AG04450 (cell line): Measurements from ENCODE around the gene LIN9. TPM values are rescaled to one million over a fixed set of nuclear protein-coding genes. Genes with fewer than 3 reads are reported as not detected.

ENCODE experiments used
- CTCF ChIA-PET: fragments of 300-600, 350-600 bp; formaldehyde crosslinking; extraction: SDS; loops from one replicate; lab custom pipeline; 2022; ENCODE audit warnings: antibody characterized with exemption, inconsistent platforms; lab: Charles Lee
- POLR2A ChIA-PET: fragments of 350-600 bp; formaldehyde crosslinking; extraction: SDS; loops from one replicate; lab custom pipeline; 2021; ENCODE audit warnings: antibody characterized with exemption, inconsistent platforms; lab: Yijun Ruan, JAX
- DNase-seq: peaks from one replicate; pipeline ENCODE4 v3.0.0-alpha.2; 2011; ENCODE audit warnings: low read depth, low spot score
- H3K27ac ChIP-seq: one replicate; pipeline ENCODE4 v1.5.1; 2012; ENCODE audit warnings: low read depth, low read length, control low read depth
- H3K27me3 ChIP-seq: one replicate; pipeline ENCODE4 v1.6.0; 2012; ENCODE audit warnings: low read length; ENCODE audit not compliant: control insufficient read depth, insufficient read depth
- H3K4me3 ChIP-seq: 2 replicates; pipeline ENCODE4 v1.5.1; 2011; ENCODE audit warnings: mild to moderate bottlenecking, low read depth, low read length, control low read depth
- H3K9me3 ChIP-seq: 2 replicates; pipeline ENCODE4 v1.5.1; 2012; ENCODE audit warnings: low read length; ENCODE audit not compliant: control insufficient read depth, insufficient read depth
- CTCF ChIP-seq: IDR thresholded peaks from 2 replicates; pipeline ENCODE4 v1.5.1; 2011; ENCODE audit warnings: low read depth, low read length, control low read depth, inconsistent platforms
- polyA plus RNA-seq: library from polyadenylated mRNA; depleted of rRNA; stranded (reverse); fragments of >200 nt; gene quantifications from 2 replicates; pipeline ENCODE4 v1.2.3, GENCODE V29; 2011

Gene LIN9
- polyA plus RNA-seq, 1 experiment: 2.2 TPM

GRCh38 chr1:226322986-226323385, 14.0 kb upstream of the LIN9 start:
- DNase-seq: no peak

GRCh38 chr1:226320930-226321329, 12.0 kb upstream of the LIN9 start:
- no peak for TF ChIP-seq CTCF

More at GRCh38 chr1:226322986-226323385, 14.0 kb upstream of the LIN9 start:
- POLR2A ChIA-PET: no interaction called here
- CTCF ChIA-PET: no interaction called here
- H3K4me3 ChIP-seq: no peak overlapping the region
- TF ChIP-seq CTCF: no peak
- no peaks in the 10 kb centered on the region; the same call in 1 of the 2 replicates for H3K9me3 ChIP-seq
- no peak overlapping the region for H3K27ac ChIP-seq
- H3K27me3 ChIP-seq: peaks cover 2% of the 10 kb centered on the region

GRCh38 chr1:226318471-226318870, 9.5 kb upstream of the LIN9 start:
- ChIA-PET POLR2A (no interaction called here), CTCF (no interaction called here)
- no peak for DNase-seq
- TF ChIP-seq CTCF: no peak
- no peaks in the 10 kb centered on the region; the same call in 1 of the 2 replicates for H3K9me3 ChIP-seq
- peaks cover 2% of the 10 kb centered on the region for H3K27me3 ChIP-seq
- H3K27ac ChIP-seq: no peak overlapping the region
- H3K4me3 ChIP-seq: no peak overlapping the region

More at GRCh38 chr1:226320930-226321329, 12.0 kb upstream of the LIN9 start:
- Histone ChIP-seq H3K27ac (no peak overlapping the region), H3K9me3 (no peaks in the 10 kb centered on the region; the same call in 1 of the 2 replicates), H3K27me3 (peaks cover 2% of the 10 kb centered on the region), H3K4me3 (no peak overlapping the region)
- no peak for DNase-seq
- POLR2A ChIA-PET: no interaction called here
- CTCF ChIA-PET: interaction anchor here (0.6 kb wide), 1 partner anchor 29 kb away, joined by 5 read pairs; no protein-coding TSS in a partner anchor

- POLR2A ChIA-PET: no interaction called here
- H3K27ac ChIP-seq: no peak overlapping the region
- DNase-seq: no peak
- H3K4me3 ChIP-seq: no peak overlapping the region
- no peaks in the 10 kb centered on the region for H3K9me3 ChIP-seq
- no peak for TF ChIP-seq CTCF
- peaks cover 2% of the 10 kb centered on the region for H3K27me3 ChIP-seq
- CTCF ChIA-PET: interaction anchor here (1.4 kb wide), 1 partner anchor 19 kb away, joined by 10 read pairs; no protein-coding TSS in a partner anchor
Measured at GRCh38 chr1:226314055-226314454, 5.1 kb upstream of the LIN9 start.

- Histone ChIP-seq H3K27ac (no peak overlapping the region), H3K4me3 (no peak overlapping the region), H3K27me3 (peaks cover 2% of the 10 kb centered on the region), H3K9me3 (no peaks in the 10 kb centered on the region; the same call in 1 of the 2 replicates)
- CTCF ChIA-PET: no interaction called here
- no peak for TF ChIP-seq CTCF
- no peak for DNase-seq
- POLR2A ChIA-PET: no interaction called here
Measured at GRCh38 chr1:226312065-226312464, 3.1 kb upstream of the LIN9 start.
